GM23338 (cell line): Measurements from ENCODE around the gene HERC5. TPM values are rescaled to one million over a fixed set of nuclear protein-coding genes. Genes with fewer than 3 reads are reported as not detected.
A peak's percentile ranks its signal among the peaks of the same experiment; 100 is the strongest.

Source experiments
- ATAC-seq: fragments of 200-7000 bp; cut with Tn5 transposase; 3 replicates; pipeline ENCODE4 v1.9.1; 2020
- DNase-seq: peaks from one replicate; pipeline ENCODE4 v3.0.0-alpha.2; 2015; ENCODE audit warnings: low spot score
- H2AFZ ChIP-seq: fragments of 200-600 bp; sonication (generic); 2 replicates; pipeline ENCODE4 v1.8.0; 2016; ENCODE audit warnings: antibody characterized with exemption, mild to moderate bottlenecking, moderate library complexity
- H3F3A ChIP-seq: fragments of 200-600 bp; sonication (generic); replicated peaks from 2 replicates; pipeline ENCODE4 v1.8.0; 2017; ENCODE audit warnings: antibody characterized with exemption, mixed run types, low read depth
- H3K27ac ChIP-seq: fragments of 200-600 bp; sonication (generic); 2 replicates; pipeline ENCODE4 v1.6.1; 2016; ENCODE audit warnings: low read depth
- H3K27me3 ChIP-seq: fragments of 200-600 bp; sonication (generic); 2 replicates; pipeline ENCODE4 v1.8.0; 2016; ENCODE audit warnings: mild to moderate bottlenecking, mixed run types, moderate library complexity; ENCODE audit not compliant: insufficient read depth
- H3K36me3 ChIP-seq: fragments of 200-600 bp; sonication (generic); 2 replicates; pipeline ENCODE4 v1.8.0; 2016; ENCODE audit warnings: mild to moderate bottlenecking; ENCODE audit not compliant: insufficient read depth
- H3K4me1 ChIP-seq: fragments of 200-600 bp; sonication (generic); 2 replicates; pipeline ENCODE4 v1.8.0; 2016; ENCODE audit warnings: mild to moderate bottlenecking, moderate library complexity; ENCODE audit not compliant: insufficient read depth
- H3K4me2 ChIP-seq: fragments of 200-600 bp; sonication (generic); 2 replicates; pipeline ENCODE4 v1.7.1; 2017; ENCODE audit warnings: mixed run types
- H3K4me3 ChIP-seq: fragments of 200-600 bp; sonication (generic); 2 replicates; pipeline ENCODE4 v1.6.1; 2016; ENCODE audit warnings: mixed run types
- H3K79me2 ChIP-seq: fragments of 200-600 bp; sonication (generic); replicated peaks from 2 replicates; pipeline ENCODE4 v1.8.0; 2017; ENCODE audit warnings: mild to moderate bottlenecking; ENCODE audit not compliant: insufficient read depth
- H3K9me2 ChIP-seq: fragments of 200-600 bp; sonication (generic); 2 replicates; pipeline ENCODE4 v1.8.0; 2017; ENCODE audit not compliant: insufficient read depth
- H4K20me1 ChIP-seq: fragments of 200-600 bp; sonication (generic); replicated peaks from 2 replicates; pipeline ENCODE4 v1.8.0; 2017; ENCODE audit warnings: mild to moderate bottlenecking; ENCODE audit not compliant: insufficient read depth
- H3K27ac Mint-ChIP-seq: 2 replicates; pipeline ENCODE4 v1.8.0; 2020; ENCODE audit warnings: inconsistent platforms, mild to moderate bottlenecking, moderate library complexity, mixed read lengths
- H3K27me3 Mint-ChIP-seq: 3 replicates; pipeline ENCODE4 v1.8.0; 2022; ENCODE audit warnings: low read depth, mild to moderate bottlenecking, moderate library complexity, mixed read lengths, inconsistent platforms; ENCODE audit not compliant: insufficient read depth, poor library complexity
- H3K36me3 Mint-ChIP-seq: 3 replicates; pipeline ENCODE4 v1.8.0; 2021; ENCODE audit warnings: low read depth, mild to moderate bottlenecking, inconsistent platforms, moderate library complexity, mixed read lengths
- H3K4me1 Mint-ChIP-seq: 3 replicates; pipeline ENCODE4 v1.8.0; 2020; ENCODE audit warnings: mild to moderate bottlenecking, inconsistent platforms, mixed read lengths
- H3K4me3 Mint-ChIP-seq: 3 replicates; pipeline ENCODE4 v1.8.0; 2021; ENCODE audit warnings: moderate library complexity, mild to moderate bottlenecking, inconsistent platforms, mixed read lengths
- H3K9me3 Mint-ChIP-seq: 3 replicates; pipeline ENCODE4 v1.8.0; 2020; ENCODE audit warnings: moderate library complexity, mild to moderate bottlenecking, inconsistent platforms, mixed read lengths
- CREB1 ChIP-seq: fragments of 250-450 bp; sonication (Bioruptor Pico); IDR thresholded peaks from 2 replicates; pipeline ENCODE4 v1.5.0; 2020; ENCODE audit warnings: low read depth, mild to moderate bottlenecking, moderate library complexity
- EZH2phosphoT487 ChIP-seq: fragments of 200-600 bp; sonication (generic); IDR thresholded peaks from one replicate; pipeline ENCODE4 v1.8.1; 2018; ENCODE audit warnings: antibody characterized with exemption; ENCODE audit not compliant: unreplicated experiment
- JUNB ChIP-seq: IDR thresholded peaks from one replicate; pipeline ENCODE4 v1.6.1; 2016; ENCODE audit warnings: antibody characterized with exemption; ENCODE audit not compliant: unreplicated experiment
- NANOG ChIP-seq: IDR thresholded peaks from 2 replicates; pipeline ENCODE4 v1.6.1; 2016; ENCODE audit warnings: antibody characterized with exemption, borderline replicate concordance
- POLR2AphosphoS5 ChIP-seq: IDR thresholded peaks from 2 replicates; pipeline ENCODE4 v1.6.1; 2016; ENCODE audit warnings: antibody characterized with exemption, low read depth
- REST ChIP-seq: IDR thresholded peaks from one replicate; pipeline ENCODE4 v1.6.1; 2018; ENCODE audit warnings: antibody characterized with exemption; ENCODE audit not compliant: unreplicated experiment
- STAT1 ChIP-seq: IDR thresholded peaks from one replicate; pipeline ENCODE4 v1.6.1; 2016; ENCODE audit warnings: antibody characterized with exemption; ENCODE audit not compliant: unreplicated experiment
- ZNF114 ChIP-seq: fragments of 250-450 bp; sonication (Bioruptor Pico); IDR thresholded peaks from 2 replicates; pipeline ENCODE4 v1.5.0; 2020; ENCODE audit warnings: mild to moderate bottlenecking, moderate library complexity
- ZNF331 ChIP-seq: fragments of 250-450 bp; sonication (Bioruptor Pico); IDR thresholded peaks from 2 replicates; pipeline ENCODE4 v1.5.0; 2020; ENCODE audit warnings: low read depth, mild to moderate bottlenecking, moderate library complexity
- polyA plus RNA-seq: library from polyadenylated mRNA; unstranded; fragments of >200 nt; fragmentation: Nextera tagmentation; extraction: Ambion mirVana; gene quantifications from 2 replicates; pipeline ENCODE4 v1.2.1, GENCODE V29; 2016
- total RNA-seq: library from RNA; depleted of rRNA; stranded (reverse); fragments of >200 nt; shearing (Covaris generic); gene quantifications from 2 replicates; pipeline ENCODE4 v1.2.3, GENCODE V29; 2014

The HERC5 gene
- total and polyA plus RNA-seq, 2 experiments from 2014 or later, result 22.8 to 25.1 TPM

- TF ChIP-seq POLR2AphosphoS5 (no peak), STAT1 (no peak), EZH2phosphoT487 (no peak), NANOG (no peak), CREB1 (CRISPR knock-in tag) (no peak), ZNF331 (CRISPR knock-in tag) (no peak), REST (no peak), JUNB (no peak)
These were observed 62.0 kb downstream of the HERC5 start (continued) for GRCh38 chr4:88518911-88519310.

GRCh38 chr4:88522702-88523324 is 65.9 kb downstream of the HERC5 start:
- peak overlapping the region; percentile 77; the same call in 1 of the 2 replicates for H3K27ac Mint-ChIP-seq
- H3K9me3 Mint-ChIP-seq, result no peaks in the 10 kb centered on the region
- H3K27ac ChIP-seq, result peak overlapping the region; percentile 60
- DNase-seq (peak; percentile 41), ATAC-seq (peak; percentile 20)
- H2AFZ ChIP-seq, result peak overlapping the region; percentile 15
- H3F3A ChIP-seq, result 0 out of 2 replicates have a peak, but pooled peaks cover 5% of the 10 kb centered on the region
- H3K4me3 ChIP-seq, result peak overlapping the region; percentile 82
- H3K4me3 Mint-ChIP-seq, result peak overlapping the region; percentile 97
- H3K9me2 ChIP-seq, result no peaks in the 10 kb centered on the region
- H3K4me2 ChIP-seq, result peak overlapping the region; percentile 77
- H3K79me2 ChIP-seq, result peaks cover 26% of the 10 kb centered on the region
- H4K20me1 ChIP-seq, result 0 out of 2 replicates have a peak, but pooled peaks cover 17% of the 10 kb centered on the region
- peaks cover 28% of the 10 kb centered on the region for H3K4me1 Mint-ChIP-seq
- peaks cover 23% of the 10 kb centered on the region for H3K4me1 ChIP-seq
- peaks cover 7% of the 10 kb centered on the region for H3K27me3 Mint-ChIP-seq
- peaks cover 16% of the 10 kb centered on the region for H3K36me3 Mint-ChIP-seq
- H3K27me3 ChIP-seq, result no peaks in the 10 kb centered on the region
- TF ChIP-seq ZNF114 (no peak), ZNF331 (CRISPR knock-in tag) (no peak)
- H3K36me3 ChIP-seq, result no peaks in the 10 kb centered on the region
